HG03432 (cell line): Measurements from ENCODE around the gene DCLRE1A.
"Not testable (repeated sequence)": the region's sequence is repeated elsewhere in the genome, so short reads cannot be mapped to it uniquely, and the experiment has no call there.

ENCODE experiments used
- ATAC-seq: cut with Tn5 transposase; IDR thresholded peaks from one replicate; pipeline ENCODE4 v1.9.1; 2021; ENCODE audit warnings: mild to moderate bottlenecking, moderate library complexity; ENCODE audit not compliant: unreplicated experiment

Gene DCLRE1A

GRCh38 chr10:113858541-113858940 is 4.7 kb upstream of the DCLRE1A start:
- ATAC-seq: no peak

GRCh38 chr10:113857210-113857609 is 3.3 kb upstream of the DCLRE1A start:
- ATAC-seq: no peak

GRCh38 chr10:113856563-113856962 is 2.7 kb upstream of the DCLRE1A start:
- no peak for ATAC-seq

GRCh38 chr10:113854761-113855588 is 1.1 kb upstream of the DCLRE1A start:
- peak; percentile 44 for ATAC-seq

- no peak for ATAC-seq
These were observed 287 bp downstream of the DCLRE1A start for GRCh38 chr10:113853578-113854012.

- ATAC-seq: no peak
These were observed 3.9 kb downstream of the DCLRE1A start for GRCh38 chr10:113849946-113850345.

- no peak for ATAC-seq
These were observed 4.6 kb downstream of the DCLRE1A start for GRCh38 chr10:113849140-113849803.

- no peak for ATAC-seq
These were observed 7.8 kb downstream of the DCLRE1A start for GRCh38 chr10:113846036-113846435.

GRCh38 chr10:113843972-113844485 is 9.9 kb downstream of the DCLRE1A start:
- ATAC-seq: no peak

- ATAC-seq: no peak
These were observed 11.7 kb downstream of the DCLRE1A start for GRCh38 chr10:113842171-113842570.

GRCh38 chr10:113828567-113828966 is 25.3 kb downstream of the DCLRE1A start:
- not testable (repeated sequence) for ATAC-seq

- ATAC-seq: no peak
These were observed 28.1 kb downstream of the DCLRE1A start for GRCh38 chr10:113825791-113826190.

- no peak for ATAC-seq
These were observed 30.5 kb downstream of the DCLRE1A start for GRCh38 chr10:113823389-113823788.

GRCh38 chr10:113822174-113822573 is 31.7 kb downstream of the DCLRE1A start:
- no peak for ATAC-seq

- ATAC-seq: not testable (repeated sequence)
These were observed 32.6 kb downstream of the DCLRE1A start for GRCh38 chr10:113821306-113821705.

GRCh38 chr10:113820507-113820906 is 33.4 kb downstream of the DCLRE1A start:
- no peak for ATAC-seq

GRCh38 chr10:113819989-113820388 is 33.9 kb downstream of the DCLRE1A start:
- no peak for ATAC-seq

- not testable (repeated sequence) for ATAC-seq
These were observed 39.2 kb downstream of the DCLRE1A start for GRCh38 chr10:113814700-113815099.

- ATAC-seq: no peak
These were observed 45.7 kb downstream of the DCLRE1A start for GRCh38 chr10:113808168-113808567.

GRCh38 chr10:113806503-113806902 is 47.4 kb downstream of the DCLRE1A start:
- no peak for ATAC-seq

- ATAC-seq: no peak
These were observed 50.9 kb downstream of the DCLRE1A start for GRCh38 chr10:113802997-113803396.

GRCh38 chr10:113801569-113801968 is 52.3 kb downstream of the DCLRE1A start:
- ATAC-seq: no peak
